Suprapubic skin (tissue), 4 donors: Measurements from ENCODE around the gene C19orf38. TPM values are rescaled to one million over a fixed set of nuclear protein-coding genes. Genes with fewer than 3 reads are reported as not detected.
"Not testable (repeated sequence)": the region's sequence is repeated elsewhere in the genome, so short reads cannot be mapped to it uniquely, and the experiment has no call there.

Experiments used
- DNase-seq, 2 donors: peaks; one replicate each; pipeline ENCODE4 v3.0.0-alpha.2; 2019; ENCODE audit warnings: low spot score in 2 of 2
- H3K27ac ChIP-seq: fragments of 200-600 bp; sonication (generic); one replicate; pipeline ENCODE4 v1.5.1; 2019
- H3K27me3 ChIP-seq: fragments of 200-600 bp; sonication (generic); one replicate; pipeline ENCODE4 v1.5.1; 2019
- H3K36me3 ChIP-seq: fragments of 200-600 bp; sonication (generic); one replicate; pipeline ENCODE4 v1.5.1; 2019
- H3K4me1 ChIP-seq: fragments of 200-600 bp; sonication (generic); one replicate; pipeline ENCODE4 v1.5.1; 2019
- H3K4me3 ChIP-seq: fragments of 200-600 bp; sonication (generic); one replicate; pipeline ENCODE4 v1.5.1; 2019; ENCODE audit warnings: mild to moderate bottlenecking
- H3K9me3 ChIP-seq: fragments of 200-600 bp; sonication (generic); one replicate; pipeline ENCODE4 v1.5.1; 2019
- EP300 ChIP-seq: sonication (generic); formaldehyde crosslinking; IDR thresholded peaks from one replicate; pipeline ENCODE4 v1.6.1; 2017; ENCODE audit warnings: antibody characterized with exemption
- POLR2A ChIP-seq, 2 donors: fragments of 450-650 bp; IDR thresholded peaks; one replicate each; pipeline ENCODE4 v1.6.1; 2017; ENCODE audit warnings: antibody characterized with exemption in 2 of 2, mild to moderate bottlenecking in 2 of 2, moderate library complexity in 2 of 2
- POLR2AphosphoS5 ChIP-seq, 3 donors: sonication (generic); formaldehyde crosslinking; IDR thresholded peaks; one replicate each; pipeline ENCODE4 v1.6.1; 2017; ENCODE audit warnings: antibody characterized with exemption in 3 of 3
- WGBS: methylation state at CpG from one replicate; pipeline ENCODE4 v1.1.5; 2018; 5-methylcytosine and 5-hydroxymethylcytosine counted together
- total RNA-seq, 4 donors: library from RNA; depleted of rRNA; stranded (reverse); fragments of >200 nt; gene quantifications; one replicate each; pipeline ENCODE4 v1.1.0, GENCODE V29; 2016
- TF ChIP-seq, protein P1 (sequence below), 2 donors: fragments of 200-600 bp in 1 of 2; fragments of 450-650 bp in 1 of 2; sonication (generic) in 1 of 2; IDR thresholded peaks; one replicate each; pipeline ENCODE4 v1.5.1; 2016 to 2019; ENCODE audit warnings: antibody characterized with exemption in 2 of 2, mild to moderate bottlenecking in 1 of 2, moderate library complexity in 1 of 2

Gene C19orf38
- total RNA-seq, 4 donors from 2014 or later = 1.7 TPM; not detected in 3

DNA sequence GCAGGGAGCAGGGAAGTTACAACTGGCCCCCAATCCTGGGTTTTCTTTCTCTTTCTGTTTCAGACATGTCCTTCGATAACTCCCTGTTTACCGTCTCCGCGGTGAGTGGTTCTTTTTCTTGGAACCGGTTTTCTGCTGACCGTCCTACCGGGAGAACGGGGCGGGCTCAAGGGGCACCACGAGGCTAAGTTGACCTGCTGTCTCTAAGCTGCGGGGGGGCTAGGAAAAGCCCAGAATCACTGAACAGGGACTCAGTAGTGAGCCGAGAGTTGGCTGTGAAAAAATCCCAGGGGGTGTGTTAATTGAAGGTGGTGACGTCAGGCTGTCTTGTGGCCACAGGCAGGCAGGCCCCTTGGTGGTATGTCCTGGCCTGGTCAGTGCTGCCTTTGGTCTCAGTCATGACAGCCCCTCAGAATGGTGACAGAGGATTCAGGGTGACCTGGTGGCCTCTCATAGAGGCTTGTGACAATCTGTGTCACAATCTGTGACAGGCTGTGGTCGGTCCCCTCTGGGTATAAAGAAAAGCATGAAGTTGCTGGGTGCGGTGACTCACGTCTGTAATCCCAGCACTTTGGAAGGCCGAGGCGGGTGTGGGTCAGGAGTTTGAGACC is 15.0 kb downstream of the C19orf38 start:
- TF ChIP-seq EP300 (no peak), POLR2AphosphoS5 (IDR thresholded peaks at IDR 0.05) (no peak), POLR2A (IDR thresholded peaks at IDR 0.05) (no peak)
- TF ChIP-seq, protein P1, sequence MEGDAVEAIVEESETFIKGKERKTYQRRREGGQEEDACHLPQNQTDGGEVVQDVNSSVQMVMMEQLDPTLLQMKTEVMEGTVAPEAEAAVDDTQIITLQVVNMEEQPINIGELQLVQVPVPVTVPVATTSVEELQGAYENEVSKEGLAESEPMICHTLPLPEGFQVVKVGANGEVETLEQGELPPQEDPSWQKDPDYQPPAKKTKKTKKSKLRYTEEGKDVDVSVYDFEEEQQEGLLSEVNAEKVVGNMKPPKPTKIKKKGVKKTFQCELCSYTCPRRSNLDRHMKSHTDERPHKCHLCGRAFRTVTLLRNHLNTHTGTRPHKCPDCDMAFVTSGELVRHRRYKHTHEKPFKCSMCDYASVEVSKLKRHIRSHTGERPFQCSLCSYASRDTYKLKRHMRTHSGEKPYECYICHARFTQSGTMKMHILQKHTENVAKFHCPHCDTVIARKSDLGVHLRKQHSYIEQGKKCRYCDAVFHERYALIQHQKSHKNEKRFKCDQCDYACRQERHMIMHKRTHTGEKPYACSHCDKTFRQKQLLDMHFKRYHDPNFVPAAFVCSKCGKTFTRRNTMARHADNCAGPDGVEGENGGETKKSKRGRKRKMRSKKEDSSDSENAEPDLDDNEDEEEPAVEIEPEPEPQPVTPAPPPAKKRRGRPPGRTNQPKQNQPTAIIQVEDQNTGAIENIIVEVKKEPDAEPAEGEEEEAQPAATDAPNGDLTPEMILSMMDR (IDR thresholded peaks at IDR 0.05) = no peak
- Histone ChIP-seq H3K27me3 (no peaks in the 10 kb centered on the region), H3K9me3 (no peaks in the 10 kb centered on the region), H3K4me1 (peaks cover 8% of the 10 kb centered on the region), H3K36me3 (no peaks in the 10 kb centered on the region), H3K27ac (no peak overlapping the region), H3K4me3 (no peak overlapping the region)
- WGBS = 73% methylated on average over 18 of the region's 18 CpGs
- DNase-seq = no peak

DNA sequence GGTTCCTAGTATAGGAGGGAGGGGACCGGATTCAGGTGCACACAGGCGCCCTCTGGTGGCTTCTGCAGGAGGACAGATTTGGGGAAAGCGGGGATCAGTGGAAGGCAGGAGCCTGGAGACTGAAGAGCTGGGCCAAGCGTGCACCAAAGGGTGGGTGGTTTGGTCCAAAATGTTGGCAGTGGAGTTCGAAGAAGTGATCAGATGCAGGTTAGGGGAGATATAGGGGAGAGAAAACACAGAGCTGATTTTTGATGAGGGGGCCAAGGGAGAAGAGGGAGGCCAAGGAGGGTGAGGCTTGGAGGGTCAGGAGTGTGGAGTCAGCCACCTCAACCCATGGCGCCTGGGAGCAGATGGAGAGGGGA is 16.3 kb downstream of the C19orf38 start:
- Histone ChIP-seq H3K4me3 (no peak overlapping the region), H3K27me3 (no peaks in the 10 kb centered on the region), H3K36me3 (no peaks in the 10 kb centered on the region), H3K4me1 (peaks cover 8% of the 10 kb centered on the region), H3K27ac (no peak overlapping the region), H3K9me3 (no peaks in the 10 kb centered on the region)
- DNase-seq = peak; percentile 90 to 91
- 13% methylated on average over 6 of the region's 6 CpGs for WGBS
- TF ChIP-seq POLR2AphosphoS5 (IDR thresholded peaks at IDR 0.05) (no peak), EP300 (no peak), POLR2A (IDR thresholded peaks at IDR 0.05) (no peak)
- TF ChIP-seq, protein P1 (IDR thresholded peaks at IDR 0.05) = peak; percentile 66 to 92

DNA sequence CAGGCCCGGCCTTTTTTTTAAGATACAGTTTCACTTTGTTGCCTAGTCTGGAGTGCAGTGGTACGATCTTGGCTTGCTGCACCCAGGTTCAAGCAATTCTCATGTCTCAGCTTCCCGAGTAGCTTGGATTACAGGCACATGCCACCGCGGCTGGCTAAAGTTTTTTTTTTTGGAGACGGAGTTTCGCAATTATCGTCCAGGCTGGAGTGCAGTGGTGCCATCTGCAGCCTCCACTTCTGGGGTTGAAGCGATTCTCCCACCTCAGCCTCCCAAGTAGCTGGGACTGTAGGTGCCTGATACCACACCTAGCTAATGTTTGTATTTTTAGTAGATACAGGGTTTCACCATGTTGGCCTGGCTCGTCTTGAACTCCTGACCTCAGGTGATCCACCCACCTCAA is 18.3 kb downstream of the C19orf38 start:
- 86% methylated on average over 10 of the region's 10 CpGs for WGBS
- H3K27ac ChIP-seq = no peak overlapping the region
- no peaks in the 10 kb centered on the region for H3K36me3 ChIP-seq
- H3K4me3 ChIP-seq = no peak overlapping the region
- peaks cover 14% of the 10 kb centered on the region for H3K4me1 ChIP-seq
- no peak for DNase-seq
- no peaks in the 10 kb centered on the region for H3K9me3 ChIP-seq
- TF ChIP-seq, protein P1 (IDR thresholded peaks at IDR 0.05) = no peak
- TF ChIP-seq POLR2A (IDR thresholded peaks at IDR 0.05) (no peak), POLR2AphosphoS5 (IDR thresholded peaks at IDR 0.05) (no peak), EP300 (no peak)
- H3K27me3 ChIP-seq = no peaks in the 10 kb centered on the region

DNA sequence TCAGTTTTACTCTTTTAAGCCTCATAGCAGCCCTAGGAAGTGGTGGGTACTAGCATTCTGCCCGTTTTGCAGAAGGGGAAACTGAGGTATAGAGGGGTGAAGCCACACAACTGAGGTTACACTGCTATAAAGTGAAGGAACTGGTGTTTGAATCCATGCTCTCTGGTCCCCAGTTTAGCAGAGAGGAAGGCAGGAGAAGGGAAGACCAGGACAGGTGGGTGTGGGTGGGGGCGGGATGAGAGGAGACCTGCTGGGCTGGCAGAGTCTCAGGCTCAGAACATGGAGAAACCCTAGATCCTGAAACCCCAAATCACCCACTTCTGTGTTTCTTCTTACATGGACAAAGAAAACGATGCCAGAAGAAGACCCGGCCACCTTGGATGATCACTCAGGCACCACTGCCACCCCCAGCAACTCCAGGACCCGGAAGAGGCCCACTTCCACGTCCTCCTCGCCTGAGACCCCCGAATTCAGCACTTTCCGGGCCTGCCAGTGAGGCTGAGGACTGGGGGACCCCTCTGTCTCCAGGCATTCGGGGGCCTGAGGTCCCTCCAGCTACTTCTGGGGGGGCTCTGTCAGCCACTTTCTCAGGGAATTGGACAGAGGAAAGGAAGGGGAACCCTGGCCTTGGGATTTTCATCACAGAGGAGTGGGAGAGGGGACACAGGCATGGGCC is 20.8 kb downstream of the C19orf38 start:
- H3K9me3 ChIP-seq = no peaks in the 10 kb centered on the region
- WGBS = 91% methylated on average over 5 of the region's 10 CpGs
- H3K4me1 ChIP-seq = peaks cover 31% of the 10 kb centered on the region
- no peak overlapping the region for H3K4me3 ChIP-seq
- no peak overlapping the region for H3K27ac ChIP-seq
- no peaks in the 10 kb centered on the region for H3K27me3 ChIP-seq
- TF ChIP-seq, protein P1 (IDR thresholded peaks at IDR 0.05) = no peak
- TF ChIP-seq POLR2AphosphoS5 (IDR thresholded peaks at IDR 0.05) (no peak), EP300 (no peak), POLR2A (IDR thresholded peaks at IDR 0.05) (no peak)
- no peak for DNase-seq
- H3K36me3 ChIP-seq = no peaks in the 10 kb centered on the region

DNA sequence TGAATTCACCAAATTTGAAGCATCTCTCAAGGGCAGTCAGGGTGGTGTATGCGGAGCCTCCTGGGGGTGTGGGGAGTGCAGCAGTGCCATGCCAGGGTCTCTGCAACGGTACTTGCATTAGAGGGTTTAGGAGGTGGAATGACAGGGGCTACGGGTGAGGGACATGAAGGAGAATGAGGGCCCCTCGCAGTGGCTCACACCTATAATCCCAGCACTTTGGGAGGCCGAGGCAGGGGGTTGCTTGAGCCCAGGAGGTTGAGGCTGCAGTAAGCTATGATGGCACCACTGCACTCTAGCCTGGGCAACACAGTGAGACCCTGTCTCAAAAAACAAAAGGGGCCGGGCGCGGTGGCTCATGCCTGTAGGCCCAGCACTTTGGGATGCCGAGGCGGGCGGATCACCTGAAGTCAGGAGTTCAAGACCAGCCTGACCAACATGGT is 21.7 kb downstream of the C19orf38 start:
- not testable (repeated sequence) for H3K9me3 ChIP-seq, H3K4me3 ChIP-seq, H3K27ac ChIP-seq, H3K27me3 ChIP-seq, H3K36me3 ChIP-seq
- DNase-seq = peak in 1 of 2 donors; percentile 72
- peaks cover 26% of the 10 kb centered on the region for H3K4me1 ChIP-seq
- 95% methylated on average over 11 of the region's 11 CpGs for WGBS
